Natural killer cell treated with Interleukin-12 subunit alpha and Interleukin-12 subunit beta and Interleukin-15 and Interleukin-18, amount 100 ng/mL, for 72 hours (primary cell): ENCODE data around the gene KRTAP5-1. TPM values are rescaled to one million over a fixed set of nuclear protein-coding genes. Genes with fewer than 3 reads are reported as not detected.

ENCODE experiments used
- ATAC-seq, 2 donors: fragments of 150-1000 bp; cut with Tn5 transposase in 1 of 2; sonication (Bioruptor Pico), chemical (Tn5 transposase) in 1 of 2; 2 replicates each; pipeline ENCODE4 v1.10.0; 2021
- DNase-seq: peaks from one replicate; pipeline ENCODE4 v3.0.0; 2022; ENCODE audit warnings: low spot score
- H3K27ac Mint-ChIP-seq, 2 donors: 1 replicate in 1 of 2; 2 replicates in 1 of 2; pipeline ENCODE4 v1.8.0; 2022; ENCODE audit warnings: mixed read lengths in 2 of 2, mild to moderate bottlenecking in 1 of 2, moderate library complexity in 1 of 2
- H3K27me3 Mint-ChIP-seq, 2 donors: 1 replicate in 1 of 2; 2 replicates in 1 of 2; pipeline ENCODE4 v1.8.0; 2022; ENCODE audit warnings: mixed read lengths in 2 of 2
- H3K36me3 Mint-ChIP-seq: one replicate; pipeline ENCODE4 v1.8.0; 2022; ENCODE audit warnings: mixed read lengths
- H3K4me1 Mint-ChIP-seq, 2 donors: 1 replicate in 1 of 2; 2 replicates in 1 of 2; pipeline ENCODE4 v1.8.0; 2022; ENCODE audit warnings: low read depth in 2 of 2, mixed read lengths in 2 of 2, mild to moderate bottlenecking in 1 of 2
- H3K4me3 Mint-ChIP-seq: one replicate; pipeline ENCODE4 v1.8.0; 2022; ENCODE audit warnings: mixed read lengths
- H3K9me3 Mint-ChIP-seq: 2 replicates; pipeline ENCODE4 v1.8.0; 2022; ENCODE audit warnings: mixed read lengths
- total RNA-seq, 2 donors: library from RNA; stranded (reverse); gene quantifications; one replicate each; pipeline ENCODE4 v1.2.3, GENCODE V29; 2022

KRTAP5-1 gene
- total RNA-seq, 2 donors from 2014 or later, result not detected

DNA sequence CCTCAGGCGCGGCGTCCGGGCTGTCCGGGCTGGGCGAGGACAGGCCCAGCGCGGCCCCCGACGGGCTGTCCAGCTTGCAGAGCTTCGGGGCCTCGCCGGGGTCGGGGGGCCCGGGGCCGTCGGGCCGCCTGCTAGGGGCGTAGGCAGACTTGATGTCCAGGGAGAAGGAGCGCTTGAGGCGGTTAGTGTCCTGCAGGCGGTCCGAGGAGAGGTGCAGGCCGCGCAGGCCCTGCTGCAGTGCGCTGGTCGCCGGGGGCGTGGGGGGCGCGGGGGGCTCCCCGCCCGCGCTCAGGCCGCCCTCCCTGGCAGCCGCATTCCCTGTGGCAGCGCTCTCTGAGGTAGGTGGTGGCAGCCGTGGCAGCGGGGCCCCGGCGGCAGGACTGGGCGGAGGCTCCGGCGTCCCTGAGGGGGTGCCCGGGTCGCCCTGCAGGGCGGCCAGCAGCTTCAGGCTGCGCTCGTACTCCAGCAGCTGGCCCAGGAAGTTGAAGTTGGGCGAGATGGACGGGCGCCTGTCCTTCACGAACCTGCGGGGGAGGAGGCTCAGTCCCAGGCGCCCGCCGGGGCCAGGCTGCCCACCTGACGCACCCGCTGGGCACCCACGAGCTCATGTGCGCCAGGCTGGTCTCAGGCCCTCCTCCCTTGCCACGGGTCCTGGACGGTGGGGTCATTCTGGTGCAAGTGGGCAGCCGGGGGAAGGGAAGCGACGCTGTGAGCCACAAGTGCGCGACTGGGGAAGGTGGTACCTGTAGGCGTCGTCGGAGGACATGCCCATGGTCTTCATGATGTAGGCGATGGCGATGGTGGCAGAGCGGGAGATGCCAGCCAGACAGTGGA lies 27.8 kb downstream of the KRTAP5-1 start:
- H3K36me3 Mint-ChIP-seq, result no peaks in the 10 kb centered on the region
- H3K4me3 Mint-ChIP-seq, result no peak overlapping the region
- ATAC-seq, result no peak
- no peaks in the 10 kb centered on the region for H3K4me1 Mint-ChIP-seq
- no peak overlapping the region for H3K27ac Mint-ChIP-seq
- H3K27me3 Mint-ChIP-seq, result peaks cover 0 to 8% of the 10 kb centered on the region in 2 donors
- H3K9me3 Mint-ChIP-seq, result no peaks in the 10 kb centered on the region
- DNase-seq, result peak; percentile 50

DNA sequence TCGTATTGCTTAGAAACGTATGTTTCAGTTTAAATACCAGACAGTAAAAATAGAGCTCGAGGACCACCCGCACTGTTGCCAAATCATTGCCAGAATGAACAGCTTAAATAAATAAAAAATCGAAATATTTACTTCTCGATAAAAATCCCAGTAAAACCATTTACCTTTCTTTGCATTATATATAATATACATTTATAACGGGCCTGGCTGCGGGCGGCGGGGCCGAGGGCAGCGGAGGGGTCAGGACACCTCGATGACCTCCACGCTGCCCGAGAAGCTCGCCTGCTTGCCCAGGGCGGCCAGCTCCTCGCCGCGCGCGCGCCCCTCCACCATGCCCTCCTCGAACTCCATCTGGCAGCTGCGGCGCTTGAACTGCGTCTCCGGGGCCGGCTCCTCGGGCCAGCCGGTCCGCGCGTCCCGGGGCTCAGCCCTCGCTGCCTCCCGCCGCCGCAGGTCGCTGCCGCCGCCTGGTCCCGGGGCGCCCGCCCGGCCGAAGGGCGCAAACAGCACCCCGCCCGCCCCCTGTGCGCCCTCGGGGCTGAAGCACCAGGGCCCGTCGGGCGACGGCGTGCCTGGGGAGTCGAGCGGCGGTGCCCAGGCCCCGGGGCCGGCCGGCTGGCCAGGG lies 28.7 kb downstream of the KRTAP5-1 start:
- Mint-ChIP-seq H3K9me3 (no peaks in the 10 kb centered on the region), H3K4me1 (no peaks in the 10 kb centered on the region), H3K4me3 (no peak overlapping the region), H3K36me3 (no peaks in the 10 kb centered on the region), H3K27ac (no peak overlapping the region), H3K27me3 (peaks cover 0 to 11% of the 10 kb centered on the region in 2 donors)
- DNase-seq, result peak; percentile 40
- ATAC-seq, result no peak

DNA sequence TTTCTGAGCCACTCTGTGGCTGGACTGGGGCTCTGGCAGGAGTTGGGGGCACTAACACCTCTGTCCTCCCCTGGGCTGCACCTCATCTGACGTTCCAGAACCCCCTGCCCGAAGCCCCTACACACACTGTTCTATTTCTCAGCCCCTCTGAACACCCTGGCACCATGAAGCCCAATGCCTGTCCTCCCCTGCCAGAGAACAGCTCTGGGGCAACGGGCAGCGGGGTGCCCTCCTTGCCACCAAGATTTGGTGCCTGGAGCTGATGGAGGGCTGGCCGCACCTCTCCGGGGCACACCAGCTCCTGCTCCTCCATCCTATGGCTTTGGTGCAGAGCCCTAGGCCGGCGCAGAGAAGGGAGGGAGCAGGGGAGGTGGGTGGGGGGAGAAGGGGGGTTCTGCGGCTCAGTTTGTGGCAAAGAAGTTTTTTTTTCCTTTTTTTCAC lies 29.4 kb downstream of the KRTAP5-1 start:
- Mint-ChIP-seq H3K9me3 (no peaks in the 10 kb centered on the region), H3K4me3 (no peak overlapping the region), H3K27me3 (peaks cover 0 to 11% of the 10 kb centered on the region in 2 donors), H3K4me1 (no peaks in the 10 kb centered on the region), H3K36me3 (no peaks in the 10 kb centered on the region), H3K27ac (no peak overlapping the region)
- DNase-seq (no peak), ATAC-seq (no peak)

DNA sequence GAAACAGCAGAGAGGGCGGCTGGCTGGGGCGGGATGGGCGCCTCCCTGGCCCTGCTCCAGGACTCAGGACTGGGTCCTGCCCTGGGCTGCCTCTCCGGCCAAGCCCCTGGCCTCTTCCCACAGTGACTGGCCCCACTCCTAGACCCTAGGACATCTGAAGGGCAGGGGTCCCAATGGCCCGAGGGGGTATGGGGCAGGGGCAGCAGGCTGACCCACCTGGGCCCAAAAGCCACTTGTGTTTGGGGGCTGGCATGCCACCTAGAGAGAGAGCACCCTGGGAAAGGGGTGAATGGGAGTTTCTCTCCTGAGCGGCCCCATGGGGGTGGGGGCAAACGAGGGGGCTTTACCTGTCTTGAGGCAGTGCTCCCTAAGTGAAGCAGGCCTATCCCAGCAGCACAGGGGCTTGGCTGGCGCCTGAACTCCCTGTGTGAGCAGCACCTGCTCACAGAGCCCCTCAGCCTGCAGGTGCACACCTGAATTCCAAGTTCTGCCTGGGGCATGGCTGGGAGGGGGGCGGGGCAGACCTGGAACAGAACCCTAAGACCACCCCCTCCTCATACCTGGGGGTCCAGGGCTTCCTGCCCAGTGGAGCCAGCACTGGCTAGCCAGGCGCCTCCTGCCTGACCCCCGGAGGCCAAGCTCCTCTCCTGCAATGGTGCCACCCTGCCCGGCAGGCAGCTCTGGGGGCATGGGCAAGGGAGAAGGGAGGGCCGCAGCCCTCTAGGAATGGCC lies 29.9 kb downstream of the KRTAP5-1 start:
- H3K4me3 Mint-ChIP-seq, result no peak overlapping the region
- no peaks in the 10 kb centered on the region for H3K4me1 Mint-ChIP-seq
- no peaks in the 10 kb centered on the region for H3K9me3 Mint-ChIP-seq
- DNase-seq (no peak), ATAC-seq (no peak)
- H3K27me3 Mint-ChIP-seq, result peaks cover 6 to 11% of the 10 kb centered on the region in 2 donors
- H3K27ac Mint-ChIP-seq, result no peak overlapping the region
- no peaks in the 10 kb centered on the region for H3K36me3 Mint-ChIP-seq

DNA sequence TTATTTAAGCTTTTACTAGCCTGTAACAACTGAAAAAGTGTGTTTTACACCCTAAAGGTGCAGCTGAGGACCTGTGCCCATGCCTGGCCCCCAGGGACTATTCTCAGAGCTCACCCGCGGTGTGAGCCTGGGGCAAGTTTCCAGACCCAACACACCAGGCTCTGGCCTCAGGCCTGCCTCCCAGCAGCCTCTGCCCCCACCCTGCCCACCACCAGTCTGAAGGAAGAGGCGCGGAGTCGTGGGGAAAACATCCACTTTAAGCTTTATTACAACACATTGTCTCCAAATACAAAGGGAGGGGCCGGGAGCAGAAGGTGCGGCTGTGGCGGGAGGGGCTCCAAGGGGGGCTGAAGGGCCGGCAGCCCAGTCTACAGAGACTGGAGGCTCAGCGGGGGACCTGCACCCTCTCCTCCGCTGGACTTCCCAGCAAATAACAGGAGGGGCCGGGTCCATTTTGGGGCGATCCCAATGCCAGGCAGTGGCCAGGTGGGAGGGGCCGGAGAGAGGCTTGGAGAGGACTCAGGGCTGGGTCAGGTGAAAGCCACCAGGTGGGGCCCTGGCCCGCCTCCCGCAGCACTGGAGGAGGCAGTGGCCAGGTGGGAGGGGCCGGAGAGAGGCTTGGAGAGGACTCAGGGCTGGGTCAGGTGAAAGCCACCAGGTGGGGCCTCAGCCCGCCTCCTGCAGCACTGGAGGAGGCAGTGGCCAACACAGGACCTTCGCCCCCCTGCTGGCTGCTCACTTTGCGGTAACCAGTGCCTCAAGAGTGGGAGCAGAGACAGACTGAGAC lies 31.1 kb downstream of the KRTAP5-1 start:
- ATAC-seq (no peak), DNase-seq (no peak)
- no peaks in the 10 kb centered on the region for H3K36me3 Mint-ChIP-seq
- H3K4me3 Mint-ChIP-seq, result no peak overlapping the region
- H3K4me1 Mint-ChIP-seq, result no peaks in the 10 kb centered on the region
- no peak overlapping the region for H3K27ac Mint-ChIP-seq
- H3K27me3 Mint-ChIP-seq, result peaks cover 13 to 16% of the 10 kb centered on the region in 2 donors
- no peaks in the 10 kb centered on the region for H3K9me3 Mint-ChIP-seq

DNA sequence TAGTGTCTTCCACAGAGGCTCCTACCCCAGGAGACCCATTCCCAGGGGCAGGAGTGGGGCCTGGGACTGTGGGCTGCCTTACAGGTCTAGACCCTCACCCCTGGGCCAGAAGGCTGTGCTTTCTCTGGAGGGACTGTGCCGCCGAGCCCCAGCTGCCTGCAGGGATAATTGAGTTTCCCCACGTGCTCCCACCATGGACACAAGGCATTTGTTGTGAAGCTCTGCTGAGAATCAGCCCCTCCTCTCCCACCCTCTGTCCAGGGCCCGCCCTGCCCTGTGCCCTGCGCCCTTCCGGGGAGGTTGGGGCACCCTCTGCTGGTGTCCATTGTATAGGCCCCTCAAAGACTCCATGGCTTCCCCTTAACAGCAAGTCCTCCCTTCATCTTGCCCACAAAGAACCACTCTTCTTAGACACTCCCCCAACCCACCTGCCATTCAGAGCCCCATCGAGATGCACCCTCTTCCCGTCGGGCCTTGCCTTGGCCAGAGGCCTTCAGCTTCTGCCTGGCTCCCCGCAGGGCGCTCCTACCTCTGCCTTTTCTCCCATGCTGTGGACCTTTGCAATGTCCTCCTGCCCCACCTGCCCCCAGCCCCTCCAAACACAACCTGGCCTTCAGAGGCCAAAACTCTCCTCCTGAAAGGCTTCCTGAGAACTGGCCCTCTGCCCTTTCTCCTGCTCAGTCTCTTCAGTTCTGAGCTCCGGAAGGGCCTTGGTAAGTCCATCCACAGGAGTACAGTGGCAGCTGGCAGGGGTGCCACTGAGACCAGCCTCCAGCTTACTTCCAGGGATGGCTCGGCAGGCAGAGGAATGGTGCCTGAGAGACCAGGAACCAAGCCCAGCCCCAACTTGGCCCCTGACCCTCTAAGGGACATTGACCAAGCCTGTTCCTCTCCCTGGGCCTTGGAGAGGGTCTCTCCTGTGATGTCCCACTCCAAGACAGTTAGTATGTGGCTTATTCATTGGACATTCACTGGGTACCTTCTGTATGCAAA lies 35.4 kb downstream of the KRTAP5-1 start:
- DNase-seq (no peak), ATAC-seq (peak in 1 of 2 donors; percentile 21)
- Mint-ChIP-seq H3K4me1 (no peaks in the 10 kb centered on the region), H3K36me3 (no peaks in the 10 kb centered on the region), H3K27me3 (peaks cover 17 to 21% of the 10 kb centered on the region in 2 donors), H3K4me3 (no peak overlapping the region), H3K9me3 (no peaks in the 10 kb centered on the region), H3K27ac (no peak overlapping the region)

DNA sequence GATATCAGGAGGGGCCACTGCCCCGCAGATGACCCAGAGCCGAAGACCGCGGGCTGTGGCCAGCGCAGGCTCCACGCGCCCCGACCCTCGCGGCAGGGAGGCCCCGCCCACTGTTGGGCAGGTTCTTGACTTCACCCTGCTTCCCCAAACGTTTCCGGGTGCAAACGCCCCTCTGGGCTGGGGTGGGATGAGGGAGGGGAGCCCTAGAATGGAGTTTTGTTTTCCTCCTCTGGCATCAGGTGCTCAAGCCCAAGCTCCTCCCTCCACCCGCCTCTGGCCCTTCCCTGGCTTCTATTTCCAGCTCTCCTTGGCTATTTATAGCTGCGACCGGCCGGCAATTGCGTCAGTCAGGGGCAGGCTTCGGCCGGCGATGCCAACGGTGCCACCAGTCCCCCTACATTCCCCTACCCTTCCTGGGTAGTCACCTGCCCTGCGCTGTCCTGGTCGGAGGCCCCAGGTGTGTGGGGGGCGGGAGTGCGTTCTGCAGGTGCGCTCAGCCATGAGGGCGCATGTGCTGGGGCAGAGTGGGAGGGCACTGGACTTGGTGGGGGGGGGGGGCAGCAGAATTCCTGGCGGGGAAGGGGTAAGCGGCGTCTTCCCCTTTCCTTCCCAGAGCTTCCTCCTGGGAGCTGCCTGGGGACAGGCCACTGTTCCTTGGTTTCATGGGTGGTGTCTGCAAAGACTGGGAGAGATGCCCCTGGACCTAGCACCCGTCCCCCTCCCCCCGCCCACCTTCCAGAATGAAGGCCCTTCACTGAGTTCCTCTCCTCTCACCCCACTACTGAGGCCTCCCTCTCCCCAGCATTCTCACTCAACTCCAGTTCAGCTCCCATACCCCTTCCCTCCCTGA lies 36.6 kb downstream of the KRTAP5-1 start:
- Mint-ChIP-seq H3K27me3 (peaks cover 13 to 21% of the 10 kb centered on the region in 2 donors), H3K27ac (no peak overlapping the region), H3K4me1 (no peaks in the 10 kb centered on the region), H3K36me3 (no peaks in the 10 kb centered on the region), H3K4me3 (no peak overlapping the region), H3K9me3 (no peaks in the 10 kb centered on the region)
- ATAC-seq (no peak), DNase-seq (no peak)

DNA sequence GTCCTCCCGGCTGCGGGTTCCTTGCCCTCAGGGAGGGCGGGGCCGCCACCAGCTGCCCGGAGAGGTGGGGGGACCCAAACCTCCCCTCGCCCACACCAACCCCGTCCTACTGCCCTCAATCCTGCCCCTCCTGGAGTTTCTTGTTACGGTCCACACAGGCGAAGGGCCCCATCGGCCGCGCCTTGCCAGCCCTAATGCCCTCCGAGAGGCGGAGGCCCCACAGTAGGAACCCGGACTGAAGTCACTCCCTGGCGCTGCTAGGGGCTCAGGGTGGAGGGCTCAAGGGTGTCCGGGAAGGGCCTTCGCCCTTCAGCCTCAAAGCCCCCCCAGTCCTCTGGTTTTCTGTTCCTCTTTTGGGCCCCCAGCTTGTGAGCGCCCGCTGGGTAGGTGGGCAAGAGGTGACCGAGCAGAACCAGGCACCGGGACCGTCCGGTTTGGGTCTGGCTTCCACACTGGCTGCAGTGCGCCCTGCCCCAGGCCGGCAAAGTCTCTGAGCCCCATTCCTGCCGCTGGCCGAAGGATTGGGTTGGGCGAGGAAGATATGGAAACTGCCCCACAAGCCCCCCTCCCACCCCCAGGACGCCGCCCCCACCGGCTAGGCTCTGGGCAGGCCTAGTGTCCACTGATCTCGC lies 37.5 kb downstream of the KRTAP5-1 start:
- H3K9me3 Mint-ChIP-seq, result no peaks in the 10 kb centered on the region
- H3K36me3 Mint-ChIP-seq, result no peaks in the 10 kb centered on the region
- ATAC-seq (peak in 1 of 2 donors; percentile 38), DNase-seq (no peak)
- H3K27me3 Mint-ChIP-seq, result peaks cover 13 to 21% of the 10 kb centered on the region in 2 donors
- no peak overlapping the region for H3K27ac Mint-ChIP-seq
- H3K4me3 Mint-ChIP-seq, result no peak overlapping the region
- no peaks in the 10 kb centered on the region for H3K4me1 Mint-ChIP-seq

DNA sequence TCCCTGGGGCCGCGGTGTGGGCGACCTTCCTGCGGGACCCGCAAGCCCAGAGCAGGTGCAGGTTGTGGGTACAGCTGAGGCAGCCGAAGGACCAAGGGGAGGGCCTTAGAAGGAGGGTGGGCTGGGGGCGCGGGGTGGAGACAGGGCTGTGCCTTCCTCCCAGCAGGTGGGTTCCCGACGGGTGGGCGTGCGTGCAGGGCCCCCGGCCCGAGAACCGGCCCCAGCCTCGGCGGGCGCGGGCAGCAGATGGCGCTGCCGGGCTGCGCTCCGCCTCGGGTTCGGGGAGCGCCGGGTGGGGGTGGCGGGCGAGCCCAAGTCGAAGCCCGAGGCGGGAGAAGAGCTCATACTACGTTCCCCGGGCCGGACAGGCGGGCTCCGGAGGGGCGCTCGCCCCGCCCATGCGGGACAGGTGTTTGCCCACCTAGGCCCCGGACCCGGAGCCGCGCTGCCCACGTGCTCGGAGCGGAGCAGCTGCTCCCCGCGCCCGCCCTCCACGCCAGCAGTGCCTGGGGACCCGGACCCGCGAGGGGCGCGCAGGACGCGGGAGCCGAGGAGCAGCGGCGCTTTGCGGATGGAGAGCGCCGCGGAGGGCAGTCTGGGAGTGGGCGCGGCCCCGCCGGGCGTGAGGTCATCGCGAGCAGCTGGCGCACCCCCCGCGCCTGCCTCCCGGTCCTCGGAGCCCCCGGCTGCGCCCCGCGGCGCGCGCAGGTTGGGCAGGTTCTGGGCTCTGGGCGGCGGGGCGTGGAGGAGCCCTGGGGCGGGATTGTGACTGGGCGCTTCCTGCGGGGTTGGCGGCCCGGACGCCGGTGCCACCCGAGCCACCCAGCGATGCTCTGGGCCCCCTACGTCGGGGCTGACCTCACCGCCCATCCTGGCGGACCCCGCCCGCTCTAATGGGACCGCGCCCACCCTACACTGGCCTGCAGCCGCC lies 38.3 kb downstream of the KRTAP5-1 start:
- Mint-ChIP-seq H3K9me3 (no peaks in the 10 kb centered on the region), H3K4me1 (no peaks in the 10 kb centered on the region), H3K27ac (no peak overlapping the region), H3K27me3 (peaks cover 12 to 21% of the 10 kb centered on the region in 2 donors), H3K4me3 (no peak overlapping the region), H3K36me3 (no peaks in the 10 kb centered on the region)
- ATAC-seq (peak; percentile 63 to 72), DNase-seq (no peak)

DNA sequence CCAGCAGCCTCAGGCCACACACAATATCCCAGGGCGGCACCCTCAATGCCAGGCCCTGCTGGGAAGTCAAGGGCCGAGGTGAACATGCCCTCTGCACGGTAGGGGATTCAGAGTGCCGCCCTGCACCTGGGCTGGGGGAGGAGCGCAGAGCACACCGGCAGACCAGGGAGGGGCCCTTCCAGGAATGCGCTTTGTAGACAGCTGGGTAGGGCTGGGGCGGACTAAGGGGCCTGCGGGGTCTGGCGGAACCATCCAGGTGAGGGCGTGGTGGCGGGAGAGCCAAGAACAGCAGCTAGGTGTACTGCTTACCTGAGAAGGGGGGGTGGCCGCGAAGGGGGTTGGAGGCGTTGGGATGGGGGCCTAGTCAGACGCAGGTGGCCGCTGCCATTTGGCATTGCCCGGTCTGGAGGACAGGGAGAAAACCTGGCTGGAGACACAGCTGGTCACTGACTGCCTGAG lies 39.0 kb downstream of the KRTAP5-1 start:
- Mint-ChIP-seq H3K4me1 (no peaks in the 10 kb centered on the region), H3K27ac (peak overlapping the region in 1 of 2 donors; percentile 39), H3K36me3 (no peaks in the 10 kb centered on the region), H3K27me3 (peaks cover 13 to 21% of the 10 kb centered on the region in 2 donors), H3K9me3 (no peaks in the 10 kb centered on the region), H3K4me3 (no peak overlapping the region)
- ATAC-seq (no peak), DNase-seq (no peak)

DNA sequence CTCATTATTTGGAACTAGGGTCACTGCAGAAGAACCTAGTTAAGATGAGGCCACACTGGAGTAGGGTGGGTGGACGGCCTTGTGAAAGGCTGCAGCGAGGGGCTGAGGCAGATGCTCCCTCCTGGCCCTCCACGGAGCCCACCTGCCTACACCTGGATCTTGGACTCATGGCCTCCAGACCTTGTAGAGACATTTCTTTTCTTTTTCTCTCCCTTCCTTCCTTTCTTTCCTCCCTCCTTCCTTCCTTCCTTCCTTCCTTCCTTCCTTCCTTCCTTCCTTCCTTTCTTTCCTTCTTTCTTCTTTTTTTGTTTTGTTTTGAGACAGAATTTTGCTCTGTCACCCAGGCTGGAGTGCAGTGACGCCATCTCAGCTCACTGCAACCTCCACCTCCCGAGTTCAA lies 39.7 kb downstream of the KRTAP5-1 start:
- Mint-ChIP-seq H3K27ac (peak overlapping the region in 1 of 2 donors; percentile 39), H3K4me1 (no peaks in the 10 kb centered on the region), H3K4me3 (no peak overlapping the region), H3K9me3 (no peaks in the 10 kb centered on the region), H3K27me3 (peaks cover 13 to 18% of the 10 kb centered on the region in 2 donors), H3K36me3 (no peaks in the 10 kb centered on the region)
- ATAC-seq, result no peak
- no peak for DNase-seq
